ENCODE results near the gene ST7L. TPM values are rescaled to one million over a fixed set of nuclear protein-coding genes. Genes with fewer than 3 reads are reported as not detected.

ST7L gene
- total and polyA plus RNA-seq, 9 of the 15 experiments (the other 6 are each of a cell fraction or from before 2014, with no cell fraction given): 9.0 to 32.5 (median 26.6) TPM

DNA sequence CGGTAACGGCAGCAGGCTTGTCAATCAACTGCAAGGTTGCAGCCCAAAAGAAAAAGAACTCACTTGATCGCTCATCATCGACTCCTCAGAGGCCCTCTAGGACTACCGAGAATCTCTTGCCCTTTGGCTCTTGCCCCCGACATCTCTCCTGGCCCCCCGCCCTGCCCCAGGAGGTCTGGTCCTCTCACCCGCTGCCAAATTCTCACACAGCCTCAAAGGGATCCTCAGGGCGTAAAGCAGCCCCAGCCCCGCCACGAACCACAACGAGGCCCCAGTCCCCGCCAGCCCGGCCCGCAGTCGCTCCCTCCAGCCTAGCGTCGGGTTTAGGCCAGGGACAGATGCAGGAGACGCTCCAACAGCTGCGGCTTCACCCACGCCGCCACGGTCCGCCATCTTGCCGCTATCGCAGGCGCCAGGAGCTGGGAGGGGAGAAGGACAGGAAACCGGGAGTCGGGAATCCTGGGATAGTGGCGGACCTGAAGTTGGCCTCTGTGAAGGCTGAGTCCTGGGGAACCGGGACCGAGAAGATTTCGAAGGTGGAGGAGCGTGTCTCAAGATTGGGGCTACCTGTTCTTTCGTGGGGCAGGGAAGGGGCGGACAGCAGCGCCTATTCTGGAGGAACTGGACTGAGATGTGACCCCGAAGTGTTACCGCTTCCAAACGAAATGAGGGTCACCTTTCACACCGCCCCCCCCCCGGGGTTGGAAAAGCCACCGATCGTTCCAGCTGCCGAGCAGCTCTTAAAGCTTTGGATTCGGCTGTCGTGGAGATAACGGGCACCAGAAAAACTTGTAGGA, at the start of gene ST7L (continued):
- TF ChIP-seq IRF2 (CRISPR knock-in tag; IDR thresholded peaks at IDR 0.05) (no peak), HMG20B (CRISPR knock-in tag; IDR thresholded peaks at IDR 0.05) (no peak), KDM5B (IDR thresholded peaks at IDR 0.05; ENCODE audit: insufficient replicate concordance, low read depth, low read length) (peak; percentile 93), ZNF395 (CRISPR knock-in tag; IDR thresholded peaks at IDR 0.05) (peak; percentile 52; the same call in 1 of the 2 replicates), ZNF165 (CRISPR knock-in tag; IDR thresholded peaks at IDR 0.05; ENCODE audit: borderline replicate concordance) (no peak), PRPF4 (IDR thresholded peaks at IDR 0.05; ENCODE audit: insufficient read depth, low read depth, low read length, poor library complexity, severe bottlenecking) (peak; percentile 28), ZNF609 (CRISPR knock-in tag; IDR thresholded peaks at IDR 0.05; ENCODE audit: borderline replicate concordance) (peak; percentile 74; the same call in 1 of the 2 replicates), CBX8 (IDR thresholded peaks at IDR 0.05; ENCODE audit: borderline replicate concordance, extremely low read depth, low read depth, low read length, poor library complexity, severe bottlenecking) (no peak), CCNT2 (IDR thresholded peaks at IDR 0.05; ENCODE audit: borderline replicate concordance, extremely low read depth, insufficient read length, low read depth, low read length) (no peak), SIN3A (IDR thresholded peaks at IDR 0.05; ENCODE audit: borderline replicate concordance in 2 of 2, control insufficient read depth in 1 of 2, low read depth in 2 of 2, low read length in 2 of 2) (peak in 1 of 2 experiments; percentile 39; a peak in 1 of 4 replicates), ZNF140 (CRISPR knock-in tag; IDR thresholded peaks at IDR 0.05) (no peak)
- TF ChIP-seq, protein P1, sequence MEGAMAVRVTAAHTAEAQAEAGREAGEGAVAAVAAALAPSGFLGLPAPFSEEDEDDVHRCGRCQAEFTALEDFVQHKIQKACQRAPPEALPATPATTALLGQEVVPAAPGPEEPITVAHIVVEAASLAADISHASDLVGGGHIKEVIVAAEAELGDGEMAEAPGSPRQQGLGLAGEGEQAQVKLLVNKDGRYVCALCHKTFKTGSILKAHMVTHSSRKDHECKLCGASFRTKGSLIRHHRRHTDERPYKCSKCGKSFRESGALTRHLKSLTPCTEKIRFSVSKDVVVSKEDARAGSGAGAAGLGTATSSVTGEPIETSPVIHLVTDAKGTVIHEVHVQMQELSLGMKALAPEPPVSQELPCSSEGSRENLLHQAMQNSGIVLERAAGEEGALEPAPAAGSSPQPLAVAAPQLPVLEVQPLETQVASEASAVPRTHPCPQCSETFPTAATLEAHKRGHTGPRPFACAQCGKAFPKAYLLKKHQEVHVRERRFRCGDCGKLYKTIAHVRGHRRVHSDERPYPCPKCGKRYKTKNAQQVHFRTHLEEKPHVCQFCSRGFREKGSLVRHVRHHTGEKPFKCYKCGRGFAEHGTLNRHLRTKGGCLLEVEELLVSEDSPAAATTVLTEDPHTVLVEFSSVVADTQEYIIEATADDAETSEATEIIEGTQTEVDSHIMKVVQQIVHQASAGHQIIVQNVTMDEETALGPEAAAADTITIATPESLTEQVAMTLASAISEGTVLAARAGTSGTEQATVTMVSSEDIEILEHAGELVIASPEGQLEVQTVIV (CRISPR knock-in tag; IDR thresholded peaks at IDR 0.05; ENCODE audit: borderline replicate concordance): no peak
- TF ChIP-seq, protein P2, sequence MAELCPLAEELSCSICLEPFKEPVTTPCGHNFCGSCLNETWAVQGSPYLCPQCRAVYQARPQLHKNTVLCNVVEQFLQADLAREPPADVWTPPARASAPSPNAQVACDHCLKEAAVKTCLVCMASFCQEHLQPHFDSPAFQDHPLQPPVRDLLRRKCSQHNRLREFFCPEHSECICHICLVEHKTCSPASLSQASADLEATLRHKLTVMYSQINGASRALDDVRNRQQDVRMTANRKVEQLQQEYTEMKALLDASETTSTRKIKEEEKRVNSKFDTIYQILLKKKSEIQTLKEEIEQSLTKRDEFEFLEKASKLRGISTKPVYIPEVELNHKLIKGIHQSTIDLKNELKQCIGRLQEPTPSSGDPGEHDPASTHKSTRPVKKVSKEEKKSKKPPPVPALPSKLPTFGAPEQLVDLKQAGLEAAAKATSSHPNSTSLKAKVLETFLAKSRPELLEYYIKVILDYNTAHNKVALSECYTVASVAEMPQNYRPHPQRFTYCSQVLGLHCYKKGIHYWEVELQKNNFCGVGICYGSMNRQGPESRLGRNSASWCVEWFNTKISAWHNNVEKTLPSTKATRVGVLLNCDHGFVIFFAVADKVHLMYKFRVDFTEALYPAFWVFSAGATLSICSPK (IDR thresholded peaks at IDR 0.05; ENCODE audit: borderline replicate concordance): peak; percentile 92; the same call in 1 of the 2 replicates

Data from K562 (cell line).